ENCODE measurements around the gene GOLGA6B. TPM values are rescaled to one million over a fixed set of nuclear protein-coding genes. Genes with fewer than 3 reads are reported as not detected.

GOLGA6B gene
- total RNA-seq, 1 donor from 2014 or later = 1.4 TPM

Other genes with a start within 250 kb of the GOLGA6B start
- 65.9 TPM for gene ARIH1, start 180.4 kb upstream of the GOLGA6B start, total RNA-seq
- gene HIGD2B, start 31.5 kb downstream of the GOLGA6B start, total RNA-seq = not detected
- 8.0 TPM for gene BBS4, start 31.5 kb downstream of the GOLGA6B start, total RNA-seq
- 17.8 TPM for gene ADPGK, start 129.1 kb downstream of the GOLGA6B start, total RNA-seq